OCI-LY7 (cell line): Measurements from ENCODE around the gene KLHL22.

Experiments
- EZH2phosphoT487 ChIP-seq: fragments of 200-600 bp; sonication (generic); IDR thresholded peaks from 2 replicates; pipeline ENCODE4 v1.6.1; 2018; ENCODE audit warnings: low read depth, borderline replicate concordance, mild to moderate bottlenecking, mixed run types, antibody characterized with exemption, low read length, moderate library complexity, mixed read lengths
- TF ChIP-seq, protein P1 (sequence below): fragments of 200-600 bp; sonication (generic); conservative IDR thresholded peaks from 2 replicates; pipeline ENCODE4 v1.5.1; 2014; ENCODE audit warnings: mild to moderate bottlenecking, antibody characterized with exemption, low read length, moderate library complexity, mixed read lengths

DNA sequence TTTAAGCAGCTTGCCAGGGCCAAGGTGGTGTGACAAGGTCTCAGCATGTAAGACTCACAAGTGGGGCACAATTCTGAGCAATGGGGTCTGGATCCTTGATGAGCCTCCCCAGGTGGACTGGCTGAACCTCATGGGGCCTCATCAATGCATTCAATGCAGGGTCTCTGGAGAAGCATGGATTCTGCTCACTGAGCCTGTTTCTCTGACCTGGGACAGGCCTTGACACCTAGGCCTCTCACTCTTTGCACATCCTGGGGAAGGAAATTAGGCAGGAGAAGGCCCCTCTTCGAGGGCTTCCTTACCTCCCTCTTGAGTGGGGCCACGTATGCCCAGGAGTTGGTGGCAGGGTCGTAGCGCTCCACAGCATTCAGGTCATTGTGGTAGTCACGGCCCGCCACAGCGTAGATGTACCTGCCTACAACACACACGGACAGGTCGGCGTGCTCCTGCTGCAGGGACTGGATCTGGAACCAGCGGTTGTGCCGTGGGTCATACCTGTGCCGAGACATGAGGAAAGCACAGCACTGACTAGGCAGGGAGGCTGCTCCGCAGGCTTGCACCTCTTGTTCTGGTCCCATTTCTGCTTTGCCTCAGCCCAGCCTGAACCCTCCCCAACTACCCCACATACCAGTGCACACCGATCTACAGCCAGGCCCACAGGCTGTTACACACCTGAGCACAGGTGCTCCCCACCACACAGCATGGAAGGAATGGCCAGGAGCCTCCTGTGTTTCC, 37.9 kb downstream of the KLHL22 start:
- TF ChIP-seq, protein P1, sequence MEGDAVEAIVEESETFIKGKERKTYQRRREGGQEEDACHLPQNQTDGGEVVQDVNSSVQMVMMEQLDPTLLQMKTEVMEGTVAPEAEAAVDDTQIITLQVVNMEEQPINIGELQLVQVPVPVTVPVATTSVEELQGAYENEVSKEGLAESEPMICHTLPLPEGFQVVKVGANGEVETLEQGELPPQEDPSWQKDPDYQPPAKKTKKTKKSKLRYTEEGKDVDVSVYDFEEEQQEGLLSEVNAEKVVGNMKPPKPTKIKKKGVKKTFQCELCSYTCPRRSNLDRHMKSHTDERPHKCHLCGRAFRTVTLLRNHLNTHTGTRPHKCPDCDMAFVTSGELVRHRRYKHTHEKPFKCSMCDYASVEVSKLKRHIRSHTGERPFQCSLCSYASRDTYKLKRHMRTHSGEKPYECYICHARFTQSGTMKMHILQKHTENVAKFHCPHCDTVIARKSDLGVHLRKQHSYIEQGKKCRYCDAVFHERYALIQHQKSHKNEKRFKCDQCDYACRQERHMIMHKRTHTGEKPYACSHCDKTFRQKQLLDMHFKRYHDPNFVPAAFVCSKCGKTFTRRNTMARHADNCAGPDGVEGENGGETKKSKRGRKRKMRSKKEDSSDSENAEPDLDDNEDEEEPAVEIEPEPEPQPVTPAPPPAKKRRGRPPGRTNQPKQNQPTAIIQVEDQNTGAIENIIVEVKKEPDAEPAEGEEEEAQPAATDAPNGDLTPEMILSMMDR = no peak
- no peak for TF ChIP-seq EZH2phosphoT487
